Hematopoietic multipotent progenitor cell treated with erythropoietin and hydrocortisone succinate and interleukin-3 and kit ligand, for 4 days (in vitro differentiated cells): ENCODE results near the gene GRIPAP1.

Experiments
- DNase-seq: peaks from one replicate; pipeline ENCODE4 v3.0.0-alpha.2; 2015

GRIPAP1 gene, protein sequence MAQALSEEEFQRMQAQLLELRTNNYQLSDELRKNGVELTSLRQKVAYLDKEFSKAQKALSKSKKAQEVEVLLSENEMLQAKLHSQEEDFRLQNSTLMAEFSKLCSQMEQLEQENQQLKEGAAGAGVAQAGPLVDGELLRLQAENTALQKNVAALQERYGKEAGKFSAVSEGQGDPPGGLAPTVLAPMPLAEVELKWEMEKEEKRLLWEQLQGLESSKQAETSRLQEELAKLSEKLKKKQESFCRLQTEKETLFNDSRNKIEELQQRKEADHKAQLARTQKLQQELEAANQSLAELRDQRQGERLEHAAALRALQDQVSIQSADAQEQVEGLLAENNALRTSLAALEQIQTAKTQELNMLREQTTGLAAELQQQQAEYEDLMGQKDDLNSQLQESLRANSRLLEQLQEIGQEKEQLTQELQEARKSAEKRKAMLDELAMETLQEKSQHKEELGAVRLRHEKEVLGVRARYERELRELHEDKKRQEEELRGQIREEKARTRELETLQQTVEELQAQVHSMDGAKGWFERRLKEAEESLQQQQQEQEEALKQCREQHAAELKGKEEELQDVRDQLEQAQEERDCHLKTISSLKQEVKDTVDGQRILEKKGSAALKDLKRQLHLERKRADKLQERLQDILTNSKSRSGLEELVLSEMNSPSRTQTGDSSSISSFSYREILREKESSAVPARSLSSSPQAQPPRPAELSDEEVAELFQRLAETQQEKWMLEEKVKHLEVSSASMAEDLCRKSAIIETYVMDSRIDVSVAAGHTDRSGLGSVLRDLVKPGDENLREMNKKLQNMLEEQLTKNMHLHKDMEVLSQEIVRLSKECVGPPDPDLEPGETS

GRCh38 chrX:49002091-49002935, at the start of gene GRIPAP1:
TSS of gene GRIPAP1 (minus strand) at chrX:49002264. CDS start at chrX:49002229, 35 bp downstream.
- DNase-seq = peak; percentile 93

GRCh38 chrX:49043987-49044281, 41.9 kb upstream of the GRIPAP1 start:
- DNase-seq = no peak

DNA sequence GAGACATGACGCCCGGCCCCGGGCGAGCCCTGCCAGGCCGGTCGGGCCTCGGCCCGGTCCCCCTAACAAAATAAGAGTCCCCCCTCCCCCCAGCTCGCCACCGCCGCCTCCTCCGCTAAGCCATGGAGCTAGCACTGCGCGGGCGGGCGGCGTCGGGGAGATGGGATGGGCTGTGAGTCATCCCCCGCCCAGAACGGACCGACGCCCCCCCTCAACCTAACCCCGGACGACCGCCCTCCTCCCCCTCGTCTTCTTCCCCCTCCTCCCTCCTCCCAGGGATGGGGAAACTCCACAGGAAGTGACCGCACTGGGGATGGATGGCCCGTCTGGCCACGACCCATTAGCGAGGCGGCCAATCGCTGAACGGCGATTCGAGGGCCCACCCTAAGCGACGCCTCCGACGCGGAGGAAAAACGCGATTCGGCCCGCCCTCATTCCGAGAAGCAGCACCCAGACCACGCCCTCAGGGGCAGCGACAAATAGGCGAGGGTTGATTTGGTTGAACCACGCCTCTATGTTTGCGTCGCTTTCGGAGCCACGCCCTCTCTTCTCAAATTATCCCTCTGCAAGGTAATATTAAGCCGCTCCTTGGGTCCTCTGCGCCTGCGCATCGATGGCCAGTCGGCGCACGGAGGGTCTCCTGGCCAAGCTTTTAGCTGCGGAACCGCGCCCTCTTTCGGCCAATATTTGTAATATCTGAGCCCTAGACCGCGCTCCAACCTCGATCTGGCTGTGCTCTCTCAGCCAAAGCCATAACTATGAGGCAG, 41.3 kb upstream of the GRIPAP1 start, which contains the start of gene TFE3:
Gene TFE3, minus strand, starts transcription at position 138 of the 767 bp plus-strand sequence. Its CDS starts 131 bp downstream, at position 7.
- DNase-seq = peak; percentile 99

DNA sequence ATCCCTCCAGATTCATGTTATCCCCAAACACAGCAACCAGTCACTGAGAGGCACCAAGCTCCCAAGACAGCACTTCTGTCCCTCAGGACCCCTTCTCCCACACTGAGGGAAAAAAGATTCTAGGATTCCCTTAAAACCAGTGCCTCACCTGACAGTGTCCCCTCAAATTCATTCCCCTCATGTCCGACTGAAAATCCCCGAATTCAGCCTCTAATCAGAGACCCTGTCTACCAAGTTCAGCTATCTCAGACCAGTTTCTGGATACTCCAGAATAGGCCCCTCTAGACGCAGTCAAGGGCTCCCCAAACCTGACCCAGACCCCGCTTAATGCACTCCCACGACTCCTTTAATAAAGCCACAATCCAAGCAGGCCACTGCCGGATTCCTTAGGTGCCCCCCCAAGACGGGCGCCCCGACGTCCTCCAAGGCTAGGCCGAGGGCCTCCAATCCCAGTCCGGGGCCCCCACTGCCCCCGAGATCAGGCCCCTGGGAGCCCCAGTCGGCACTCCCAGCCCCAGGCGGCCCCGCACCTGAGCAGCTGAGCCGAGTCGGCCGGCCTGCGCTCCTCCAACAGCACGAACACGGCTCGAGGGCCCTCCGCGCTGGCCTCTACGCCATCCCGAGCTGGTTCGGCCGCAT, 40.6 kb upstream of the GRIPAP1 start:
- DNase-seq = peak; percentile 15

DNA sequence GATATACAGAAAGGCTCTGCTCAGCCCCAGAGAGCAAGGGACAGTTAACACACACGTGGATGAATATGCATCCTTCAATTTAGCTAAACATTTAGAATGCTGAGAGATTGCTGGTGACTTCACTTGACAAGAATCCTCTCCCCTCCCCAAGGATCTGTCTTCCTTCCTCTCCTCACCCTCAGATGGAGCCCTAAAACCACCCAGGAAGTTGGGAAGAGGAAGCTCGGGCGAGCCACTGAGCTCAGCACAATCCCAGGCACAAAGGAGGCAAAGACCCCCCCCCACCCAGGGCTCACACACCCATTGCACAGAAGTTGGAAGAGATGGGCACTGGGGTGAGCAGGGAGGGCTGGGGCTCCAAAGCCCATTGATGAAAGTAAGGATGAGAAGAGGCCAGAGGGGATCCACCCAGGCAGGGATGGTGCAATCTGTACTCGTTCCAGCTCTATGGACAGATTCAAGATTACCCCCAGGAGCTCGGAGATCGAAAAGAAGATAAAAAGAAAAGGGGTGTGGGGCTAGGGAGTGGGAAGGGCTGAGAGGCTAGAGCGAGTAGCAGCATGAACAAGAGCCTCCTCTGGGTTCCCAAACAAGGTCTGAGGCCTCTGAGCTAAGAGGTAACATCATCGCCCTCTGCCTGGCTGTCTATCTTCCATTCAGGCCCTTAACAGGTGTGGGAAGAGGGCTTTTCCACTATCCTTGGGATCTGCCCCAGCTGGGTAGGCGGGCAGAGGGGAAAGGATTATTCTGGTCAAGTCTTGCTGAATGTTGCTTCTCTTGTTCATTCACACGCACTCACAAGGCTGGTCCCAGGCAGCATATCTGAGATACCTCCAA, 39.9 kb upstream of the GRIPAP1 start:
- DNase-seq = peak; percentile 32

GRCh38 chrX:49040376-49040955, 38.4 kb upstream of the GRIPAP1 start:
- no peak for DNase-seq

DNA sequence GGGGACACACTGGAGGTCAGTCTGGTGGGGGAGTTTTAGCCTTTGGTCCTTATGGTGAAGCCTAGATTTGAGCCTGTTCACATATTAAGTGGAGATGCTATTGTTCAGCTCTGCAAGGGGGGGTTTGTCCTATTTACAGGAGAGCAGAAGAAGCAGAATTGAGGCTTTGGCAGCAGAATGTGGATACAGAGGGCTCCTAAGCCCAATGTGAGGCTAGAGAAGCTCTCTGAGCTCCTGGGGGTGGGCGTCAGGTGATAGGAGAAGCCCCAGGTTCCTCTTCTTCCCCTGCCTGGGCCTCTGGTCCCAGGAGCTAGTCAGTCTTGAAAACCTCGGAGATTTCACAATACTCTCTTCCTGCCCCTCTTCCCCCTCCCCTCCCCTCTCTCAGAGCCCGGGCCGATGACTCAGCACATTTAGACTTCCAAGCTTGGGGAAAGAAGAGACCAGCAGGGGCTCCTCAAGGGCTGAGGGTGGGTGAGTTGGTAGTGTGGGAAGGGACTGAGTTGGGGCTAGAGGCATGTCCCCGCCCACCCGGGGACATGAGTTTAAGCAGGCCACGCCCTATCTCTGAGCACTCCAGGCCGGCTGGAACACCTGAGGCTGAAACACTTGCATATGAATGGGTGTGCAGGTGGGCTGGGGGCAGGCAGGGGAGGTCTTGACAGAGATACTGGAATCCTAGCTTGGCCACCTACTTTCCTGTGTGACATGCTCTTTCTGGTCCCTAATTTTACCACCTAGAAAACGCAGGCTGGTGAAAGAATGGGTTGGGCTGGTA, 37.7 kb upstream of the GRIPAP1 start:
- DNase-seq = peak; percentile 94

DNA sequence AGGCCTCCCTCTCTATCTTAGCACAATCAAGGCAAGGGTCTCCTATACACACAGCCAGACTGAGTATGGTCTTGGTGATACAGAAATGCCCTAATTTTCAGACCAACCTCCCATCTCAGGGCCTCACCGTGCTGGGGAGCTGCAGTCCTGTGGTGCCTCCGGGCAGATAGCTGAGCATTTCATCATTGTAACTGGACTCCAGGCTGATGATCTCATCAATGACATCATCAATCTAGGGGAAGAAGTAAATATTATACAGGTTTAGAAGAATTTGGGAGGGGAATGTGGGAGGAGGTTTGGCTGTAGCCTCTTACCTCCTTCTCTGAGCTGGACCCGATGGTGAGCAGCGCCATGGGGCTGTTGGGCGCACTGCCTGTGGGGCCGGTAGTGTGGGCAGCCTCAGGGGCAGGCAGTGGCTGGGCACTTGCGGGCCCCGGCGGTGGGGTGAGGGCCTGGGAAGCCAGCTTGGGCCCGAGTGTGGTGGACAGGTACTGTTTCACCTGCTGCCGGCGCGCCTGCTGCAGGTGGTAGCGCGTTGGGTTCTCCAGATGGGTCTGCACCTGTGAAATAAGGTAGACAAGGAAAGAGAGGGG, 35.9 kb upstream of the GRIPAP1 start:
- no peak for DNase-seq

- DNase-seq = no peak
These were observed 28.2 kb upstream of the GRIPAP1 start for GRCh38 chrX:49030283-49030682.

DNA sequence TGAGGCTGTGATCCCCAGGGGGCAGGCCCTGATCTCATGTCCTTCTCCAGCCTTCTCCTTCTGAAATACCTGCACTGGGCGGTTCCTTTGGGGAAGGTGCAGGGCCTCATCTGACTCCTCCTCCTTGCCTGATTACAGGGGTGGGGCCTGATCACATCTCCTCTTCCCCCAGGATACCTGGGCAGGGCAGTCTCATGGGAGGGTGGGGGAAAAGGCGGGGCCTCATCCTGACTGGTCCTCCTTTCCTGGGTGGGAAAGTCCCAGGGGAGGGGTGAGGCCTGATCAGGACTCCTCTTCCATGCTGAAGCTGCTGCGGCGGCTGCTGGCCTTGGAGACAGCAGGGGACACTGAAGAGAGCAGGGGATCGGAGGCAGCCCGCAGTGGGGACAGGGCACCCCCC, 27.8 kb upstream of the GRIPAP1 start:
- no peak for DNase-seq

- DNase-seq = no peak
These were observed 17.7 kb upstream of the GRIPAP1 start for GRCh38 chrX:49019599-49020249.

GRCh38 chrX:49019050-49019449, 17.0 kb upstream of the GRIPAP1 start:
- DNase-seq = no peak

- DNase-seq = no peak
These were observed 1.6 kb upstream of the GRIPAP1 start for GRCh38 chrX:49003696-49004095.

DNA sequence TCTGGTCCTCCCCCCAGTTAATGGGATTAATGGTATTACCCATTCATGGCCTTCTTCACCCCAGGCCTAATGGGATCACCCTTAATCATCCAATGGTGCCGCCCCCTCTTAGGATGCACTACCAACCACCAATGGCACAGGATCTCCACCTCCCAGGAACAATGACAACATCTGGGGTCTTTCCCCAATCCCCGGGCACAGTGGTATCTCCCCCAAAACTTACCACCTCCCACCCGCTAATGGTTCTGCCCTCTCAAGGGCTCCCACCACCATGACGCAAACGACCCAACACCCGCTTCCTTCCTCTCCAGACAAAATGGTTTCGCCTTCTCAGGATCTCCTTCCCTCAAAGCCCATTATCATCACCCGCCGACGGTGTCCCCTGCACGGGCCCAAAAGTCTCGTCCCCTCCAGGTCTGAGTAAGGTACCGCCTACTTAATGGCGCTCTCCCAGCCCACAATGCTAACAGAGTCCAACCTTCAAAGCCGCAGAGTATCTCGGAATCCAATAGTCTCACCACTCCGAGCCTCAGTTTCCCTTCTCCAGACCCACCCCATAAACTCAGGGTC, 458 bp downstream of the GRIPAP1 start:
- peak; percentile 81 for DNase-seq

DNA sequence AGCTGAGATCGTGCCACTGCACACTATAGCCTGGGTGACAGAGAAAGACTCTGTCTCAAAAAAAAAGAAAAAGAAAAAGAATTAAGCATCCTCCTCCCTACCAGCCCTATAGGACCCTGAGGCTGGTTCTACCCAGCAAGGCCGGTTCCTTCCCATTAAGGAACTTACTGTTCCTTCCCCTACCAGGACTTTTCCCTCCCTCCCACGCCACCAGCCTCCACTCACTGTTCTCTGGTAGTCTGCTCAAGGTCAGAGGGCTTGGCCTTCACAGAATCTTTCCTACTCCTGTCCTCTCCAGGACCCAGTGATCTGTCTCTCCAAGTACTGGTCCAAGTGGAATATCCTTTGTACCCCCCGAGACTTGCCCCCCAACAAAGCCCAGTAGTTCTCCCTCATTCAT, 1.4 kb downstream of the GRIPAP1 start:
- DNase-seq = no peak

DNA sequence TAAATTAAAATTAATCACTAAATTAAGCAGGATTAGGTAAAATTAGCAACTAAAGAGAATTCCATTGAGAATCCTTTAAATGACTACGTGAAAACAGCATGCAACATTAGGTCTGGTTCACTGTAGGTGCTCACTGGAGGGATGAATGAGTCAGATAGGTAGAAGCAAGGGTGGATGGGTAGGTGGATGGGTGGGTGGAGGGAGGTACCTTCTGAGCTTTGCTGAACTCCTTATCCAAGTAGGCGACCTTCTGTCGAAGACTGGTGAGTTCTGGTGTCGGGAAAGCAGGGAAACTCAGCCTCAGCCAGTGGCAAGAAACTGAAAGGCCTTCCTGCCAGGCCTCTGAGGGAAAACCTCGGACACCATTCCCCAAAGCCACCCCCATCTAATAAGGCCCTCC, 3.0 kb downstream of the GRIPAP1 start:
- DNase-seq = no peak

DNA sequence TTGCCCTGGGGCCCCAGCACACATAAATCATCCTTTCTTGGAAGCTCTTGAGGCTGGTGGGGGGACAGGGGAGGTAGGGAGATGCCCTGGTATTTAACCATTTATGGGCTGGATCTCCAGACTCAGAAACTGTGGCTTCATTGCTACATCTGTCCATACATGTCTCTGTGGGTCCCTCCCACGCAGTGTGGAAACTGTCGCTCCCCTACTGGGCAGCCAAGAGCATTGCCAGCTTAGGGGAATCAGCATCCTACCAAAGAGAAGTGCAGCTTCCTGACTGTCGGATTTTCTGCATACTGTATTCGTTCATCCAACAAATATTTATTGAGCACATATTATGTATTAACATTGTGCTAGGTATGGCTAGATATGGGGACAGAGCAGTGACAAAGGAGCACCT, 3.7 kb downstream of the GRIPAP1 start:
- DNase-seq = peak; percentile 14

DNA sequence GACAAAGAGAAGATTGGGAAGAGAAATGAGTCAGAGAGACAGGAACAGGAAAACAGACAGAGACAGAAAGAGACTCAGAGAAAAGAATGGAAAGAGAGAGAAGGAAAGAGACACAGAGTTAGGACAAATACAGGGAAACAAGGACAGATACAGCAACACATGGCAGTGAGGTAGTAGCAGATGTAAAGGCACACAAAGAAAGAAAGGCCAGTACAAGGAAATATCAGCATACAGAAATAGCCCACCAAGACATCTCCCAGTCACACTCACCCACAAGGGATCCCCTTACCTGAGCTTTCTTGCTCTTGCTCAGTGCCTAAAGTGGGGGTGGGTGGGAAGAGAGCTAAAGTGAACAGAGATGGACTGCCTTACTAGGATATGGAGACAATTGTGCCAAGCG, 4.2 kb downstream of the GRIPAP1 start:
- DNase-seq = no peak
